ENCODE data around the gene ID4. TPM values are rescaled to one million over a fixed set of nuclear protein-coding genes. Genes with fewer than 3 reads are reported as not detected.
A peak's percentile ranks its signal among the peaks of the same experiment; 100 is the strongest.
"Not testable (repeated sequence)": the region's sequence is repeated elsewhere in the genome, so short reads cannot be mapped to it uniquely, and the experiment has no call there.

Gene ID4
- total RNA-seq, 1 donor from 2014 or later: 32.5 TPM

- DNase-seq (ENCODE audit: low spot score): no peak
These were observed 3.2 kb upstream of the ID4 start for GRCh38 chr6:19833947-19834346.

- no peak for DNase-seq (ENCODE audit: low spot score)
These were observed 2.3 kb upstream of the ID4 start for GRCh38 chr6:19834858-19835257.

- DNase-seq (ENCODE audit: low spot score): no peak
These were observed 1.6 kb upstream of the ID4 start for GRCh38 chr6:19835605-19836004.

GRCh38 chr6:19837511-19838441, 606 bp downstream of the ID4 start:
- DNase-seq (ENCODE audit: low spot score): peak; percentile 50

DNA sequence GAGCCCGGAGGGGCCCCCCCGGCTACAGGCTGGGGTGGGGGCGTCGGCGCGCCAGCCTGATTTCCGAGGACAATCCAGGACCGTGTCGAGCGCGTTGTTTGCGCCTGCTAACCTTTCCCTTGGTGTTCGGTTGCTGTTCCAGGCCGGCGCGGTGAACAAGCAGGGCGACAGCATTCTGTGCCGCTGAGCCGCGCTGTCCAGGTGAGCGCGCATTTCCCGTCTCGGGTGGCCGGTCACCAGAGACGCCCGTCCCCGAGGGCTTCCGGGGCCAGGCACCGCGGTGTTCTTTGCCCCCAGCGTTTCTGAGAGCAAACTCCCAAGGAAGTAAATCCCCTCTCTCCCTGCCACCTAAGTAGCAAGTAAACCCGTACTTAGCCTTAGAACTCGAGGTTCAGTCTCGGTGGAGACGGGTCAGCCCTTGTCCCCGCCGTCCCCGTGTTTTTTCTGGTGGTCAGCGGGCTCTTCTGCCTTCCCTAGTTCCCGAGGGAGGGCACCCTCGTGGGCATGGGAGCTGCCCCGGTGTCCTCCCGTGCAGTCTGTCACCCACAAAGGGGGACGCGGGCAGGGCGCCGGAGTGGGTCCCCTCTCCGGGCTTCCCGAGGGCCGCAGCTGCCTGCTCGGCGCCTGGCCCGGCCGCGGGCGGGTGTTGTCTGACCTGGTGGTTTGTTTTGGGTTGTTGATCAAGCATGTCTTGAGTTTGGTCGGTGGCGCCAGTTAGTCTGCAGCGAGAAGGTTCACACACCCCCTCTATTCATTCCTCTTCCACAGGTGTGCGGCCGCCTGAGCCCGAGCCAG, 1.5 kb downstream of the ID4 start:
- peak; percentile 56 for DNase-seq (ENCODE audit: low spot score)

GRCh38 chr6:19839237-19839546, 2.0 kb downstream of the ID4 start:
- no peak for DNase-seq (ENCODE audit: low spot score)

GRCh38 chr6:19839788-19840187, 2.6 kb downstream of the ID4 start:
- DNase-seq (ENCODE audit: low spot score): no peak

DNA sequence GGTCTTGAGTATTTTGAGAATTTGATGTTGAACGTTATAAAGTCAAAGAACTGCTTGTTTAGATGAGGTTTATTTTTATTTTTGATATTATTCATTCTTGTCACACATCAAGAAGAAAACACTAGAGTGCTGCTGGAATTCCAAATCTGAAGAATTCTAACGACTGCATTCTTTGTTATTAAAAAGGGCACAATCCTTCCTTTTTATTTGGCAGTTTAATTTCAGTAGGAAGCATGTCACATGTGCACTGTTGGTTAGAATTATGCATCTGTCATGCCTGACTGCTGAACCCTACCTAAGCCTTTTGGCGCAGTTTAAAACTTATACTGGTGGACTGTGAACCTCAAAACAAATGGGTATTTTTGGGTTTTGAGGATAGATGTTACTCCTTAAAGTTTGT, 4.0 kb downstream of the ID4 start:
- DNase-seq (ENCODE audit: low spot score): no peak

- no peak for DNase-seq (ENCODE audit: low spot score)
These were observed 5.0 kb downstream of the ID4 start for GRCh38 chr6:19842030-19842615.

DNA sequence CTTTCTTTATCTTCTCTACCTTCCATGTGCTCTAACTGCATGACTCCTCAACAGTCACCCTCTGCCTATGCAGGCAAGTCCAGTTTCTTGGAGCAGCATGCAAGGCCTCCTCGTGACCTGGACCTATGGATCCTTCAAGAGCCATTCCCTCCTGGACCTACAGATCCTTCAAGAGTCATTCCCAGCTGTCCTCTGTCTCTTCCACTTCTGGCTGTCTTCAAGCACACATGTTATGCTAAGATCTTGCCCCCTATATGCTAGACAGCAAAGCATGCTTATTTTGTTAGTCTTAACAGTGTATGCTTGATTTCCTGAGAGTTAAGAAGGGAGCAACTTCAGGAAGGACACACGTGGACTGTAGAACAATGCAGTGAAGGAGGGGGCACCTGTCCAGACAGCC, 7.5 kb downstream of the ID4 start:
- DNase-seq (ENCODE audit: low spot score): no peak

DNA sequence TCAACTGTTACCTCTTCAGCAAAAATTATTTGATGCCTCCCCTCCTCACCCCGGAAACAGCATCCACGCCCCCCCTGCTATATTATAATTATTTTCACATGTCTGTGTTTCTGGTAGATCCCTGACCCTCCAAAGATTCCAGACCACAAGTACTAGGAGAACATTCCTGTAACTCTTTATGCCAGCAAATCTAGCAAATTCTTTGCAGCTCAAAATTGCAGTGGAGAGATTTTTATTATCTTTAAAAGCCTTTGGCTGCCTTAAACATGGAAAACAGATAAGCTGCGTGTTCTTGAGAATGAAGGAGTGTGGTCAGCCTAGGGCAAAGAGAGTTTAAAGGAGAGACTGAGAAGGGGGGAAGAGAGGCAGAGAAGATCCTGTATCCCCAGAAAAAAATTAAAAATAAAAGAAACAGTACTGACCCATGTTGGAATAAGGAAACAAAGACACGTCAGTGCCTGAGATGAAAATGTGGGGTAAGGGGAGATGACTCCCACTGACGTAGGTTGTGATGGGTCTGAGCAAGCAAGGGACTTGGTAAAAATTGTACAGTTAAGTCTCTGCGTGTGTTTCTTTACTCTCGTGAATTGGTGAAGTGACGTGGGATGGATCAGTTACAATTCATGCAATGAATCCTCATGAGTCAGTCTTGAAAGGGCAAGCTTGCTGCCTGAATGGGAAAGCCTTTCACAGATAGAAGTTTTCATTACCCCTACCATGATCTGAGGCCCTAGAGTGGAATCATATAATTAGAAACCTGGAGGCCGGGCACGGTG, 8.3 kb downstream of the ID4 start:
- DNase-seq (ENCODE audit: low spot score): no peak

- DNase-seq (ENCODE audit: low spot score): no peak
These were observed 11.4 kb downstream of the ID4 start for GRCh38 chr6:19848465-19849029.

DNA sequence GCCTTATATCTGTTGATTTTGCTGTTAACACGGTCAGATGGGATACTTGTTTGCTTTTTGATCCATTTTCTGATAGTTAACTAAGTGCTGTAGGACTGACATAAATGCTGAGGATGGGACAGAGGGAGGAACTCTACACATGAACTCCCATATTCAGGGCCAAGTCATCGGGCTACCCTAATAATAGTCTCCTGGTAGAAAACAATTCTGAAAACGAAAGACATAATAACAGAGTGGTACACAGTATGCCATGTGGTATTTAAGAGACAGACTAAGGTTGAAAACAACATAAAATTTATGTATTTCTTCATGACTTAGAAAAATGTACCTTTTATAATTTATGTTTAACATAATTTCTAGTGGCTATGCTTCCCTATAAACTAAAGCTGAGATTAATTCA, 12.0 kb downstream of the ID4 start:
- no peak for DNase-seq (ENCODE audit: low spot score)

DNA sequence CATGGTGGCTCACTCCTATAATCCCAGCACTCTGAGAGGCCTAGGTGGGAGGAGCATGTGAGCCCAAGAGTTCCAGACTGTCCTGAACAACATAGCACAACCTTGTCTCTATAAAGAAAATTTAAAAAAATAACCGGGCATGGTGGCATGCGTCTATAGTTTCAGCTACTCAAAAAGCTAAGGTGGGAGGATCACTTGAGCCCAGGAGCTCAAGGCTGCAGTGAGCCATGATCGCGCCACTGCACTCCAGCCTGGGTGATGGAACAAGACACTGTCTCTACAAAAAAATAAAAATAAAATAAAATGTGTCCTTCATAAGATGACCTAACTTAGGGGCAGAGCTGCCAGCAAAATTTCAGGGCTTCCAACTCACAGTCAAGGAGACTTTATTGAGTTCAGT, 12.6 kb downstream of the ID4 start:
- no peak for DNase-seq (ENCODE audit: low spot score)

DNA sequence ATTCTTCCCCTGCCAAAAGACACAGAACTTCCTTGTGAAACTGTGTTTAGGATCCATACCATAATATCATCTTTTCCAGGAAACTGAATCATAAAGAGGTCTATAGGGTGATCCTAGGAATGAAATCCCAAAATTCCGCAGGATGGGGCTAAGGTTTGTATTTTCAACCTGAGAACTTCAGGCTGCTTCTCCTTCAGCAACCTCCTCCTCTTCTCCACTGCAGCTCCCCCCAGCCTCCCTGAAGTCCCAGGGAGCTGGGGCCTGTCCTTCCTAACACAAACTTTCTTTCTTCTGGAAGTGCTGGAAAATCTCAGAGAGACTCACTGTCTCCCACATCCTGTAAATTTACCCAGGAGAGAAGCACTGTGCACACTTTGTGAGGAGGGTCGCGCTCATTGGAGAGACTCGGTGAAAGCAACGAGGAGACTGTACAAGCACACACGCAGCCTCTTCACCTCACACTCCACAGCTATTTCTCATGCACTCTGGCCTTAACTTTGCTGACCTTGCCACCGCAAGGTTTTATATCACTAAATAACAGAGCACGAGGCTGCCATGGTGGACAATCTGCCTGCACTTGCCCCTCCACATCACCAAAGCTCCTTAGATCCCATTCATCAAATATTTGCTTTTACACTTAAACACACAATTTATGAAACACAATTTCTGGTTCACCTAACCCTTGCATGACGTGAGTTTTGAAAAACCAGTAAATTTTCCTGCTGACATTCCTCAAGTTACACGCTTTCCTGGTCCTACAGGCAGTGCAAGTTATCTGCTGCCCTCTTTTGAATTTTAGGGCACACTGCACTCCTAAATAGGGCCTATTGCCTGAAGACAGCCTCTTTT, 14.3 kb downstream of the ID4 start:
- DNase-seq (ENCODE audit: low spot score): peak; percentile 54

GRCh38 chr6:19852090-19852457, 14.9 kb downstream of the ID4 start:
- DNase-seq (ENCODE audit: low spot score): no peak

DNA sequence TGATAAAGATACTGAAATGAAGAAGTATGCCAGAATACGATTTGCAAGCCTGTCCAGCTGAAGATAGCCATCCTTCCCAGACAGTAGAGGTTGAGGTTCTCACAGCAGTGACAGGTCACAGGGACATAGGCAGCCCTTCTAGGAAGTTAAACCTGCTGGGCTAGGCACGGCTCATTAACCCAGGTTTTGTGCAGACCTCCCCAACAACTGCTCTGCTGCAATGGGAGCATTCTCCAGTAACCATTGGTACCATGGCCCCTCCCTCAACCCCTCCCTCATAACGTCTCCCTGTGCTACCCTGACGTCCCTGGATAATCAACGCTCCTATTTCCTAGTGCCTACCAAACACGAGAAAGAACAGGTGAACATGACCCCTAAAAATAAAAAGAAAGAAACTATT, 15.8 kb downstream of the ID4 start:
- no peak for DNase-seq (ENCODE audit: low spot score)

- DNase-seq (ENCODE audit: low spot score): not testable (repeated sequence)
These were observed 17.3 kb downstream of the ID4 start for GRCh38 chr6:19854421-19855015.

GRCh38 chr6:19855536-19855935, 18.4 kb downstream of the ID4 start:
- DNase-seq (ENCODE audit: low spot score): no peak

DNA sequence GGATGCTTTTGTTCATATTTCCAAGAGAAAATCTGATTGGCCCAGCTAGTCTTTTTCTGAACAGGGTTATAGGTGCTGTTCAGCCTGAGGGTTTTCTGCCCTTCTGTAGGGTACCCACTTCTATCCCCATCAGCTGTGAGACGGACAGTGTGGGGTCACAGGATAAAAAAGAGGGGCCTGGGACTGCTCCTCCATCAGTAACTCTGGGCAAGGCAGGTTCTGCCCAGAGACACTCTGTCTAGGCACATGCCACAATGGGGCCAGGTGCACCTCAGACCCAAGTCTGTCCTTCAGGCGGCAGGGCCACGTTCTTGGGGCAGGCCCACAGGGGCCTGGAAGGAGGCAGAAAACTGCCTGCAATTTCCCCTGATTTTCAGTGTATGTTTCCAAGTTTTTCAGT, 20.0 kb downstream of the ID4 start:
- DNase-seq (ENCODE audit: low spot score): no peak

Data from ureter (tissue), 1 donor.